ENCODE data around the gene ARRB2. TPM values are rescaled to one million over a fixed set of nuclear protein-coding genes. Genes with fewer than 3 reads are reported as not detected.
"Not testable (repeated sequence)": the region's sequence is repeated elsewhere in the genome, so short reads cannot be mapped to it uniquely, and the experiment has no call there.

Gene ARRB2
- total RNA-seq, 2 experiments from 2014 or later = 348 to 365 TPM

DNA sequence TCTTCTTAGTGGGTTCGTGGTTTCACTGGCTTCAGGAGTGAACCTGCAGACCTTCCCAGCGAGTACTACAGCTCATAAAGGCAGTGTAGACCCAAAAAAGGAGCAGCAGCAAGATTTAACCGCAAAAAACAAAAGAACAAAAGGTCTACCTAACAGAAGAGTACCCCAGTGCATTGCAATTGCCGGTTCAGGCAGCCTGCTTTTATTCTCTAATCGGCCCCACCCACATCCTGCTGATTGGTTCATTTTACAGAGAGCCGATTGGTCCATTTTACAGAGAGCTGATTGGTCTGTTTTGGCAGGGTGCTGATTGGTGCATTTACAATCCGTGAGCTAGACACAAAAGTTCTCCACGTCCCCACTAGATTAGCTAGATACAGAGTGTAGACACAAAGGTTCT, 2.0 kb upstream of the ARRB2 start:
- peak; percentile 86 for DNase-seq

DNA sequence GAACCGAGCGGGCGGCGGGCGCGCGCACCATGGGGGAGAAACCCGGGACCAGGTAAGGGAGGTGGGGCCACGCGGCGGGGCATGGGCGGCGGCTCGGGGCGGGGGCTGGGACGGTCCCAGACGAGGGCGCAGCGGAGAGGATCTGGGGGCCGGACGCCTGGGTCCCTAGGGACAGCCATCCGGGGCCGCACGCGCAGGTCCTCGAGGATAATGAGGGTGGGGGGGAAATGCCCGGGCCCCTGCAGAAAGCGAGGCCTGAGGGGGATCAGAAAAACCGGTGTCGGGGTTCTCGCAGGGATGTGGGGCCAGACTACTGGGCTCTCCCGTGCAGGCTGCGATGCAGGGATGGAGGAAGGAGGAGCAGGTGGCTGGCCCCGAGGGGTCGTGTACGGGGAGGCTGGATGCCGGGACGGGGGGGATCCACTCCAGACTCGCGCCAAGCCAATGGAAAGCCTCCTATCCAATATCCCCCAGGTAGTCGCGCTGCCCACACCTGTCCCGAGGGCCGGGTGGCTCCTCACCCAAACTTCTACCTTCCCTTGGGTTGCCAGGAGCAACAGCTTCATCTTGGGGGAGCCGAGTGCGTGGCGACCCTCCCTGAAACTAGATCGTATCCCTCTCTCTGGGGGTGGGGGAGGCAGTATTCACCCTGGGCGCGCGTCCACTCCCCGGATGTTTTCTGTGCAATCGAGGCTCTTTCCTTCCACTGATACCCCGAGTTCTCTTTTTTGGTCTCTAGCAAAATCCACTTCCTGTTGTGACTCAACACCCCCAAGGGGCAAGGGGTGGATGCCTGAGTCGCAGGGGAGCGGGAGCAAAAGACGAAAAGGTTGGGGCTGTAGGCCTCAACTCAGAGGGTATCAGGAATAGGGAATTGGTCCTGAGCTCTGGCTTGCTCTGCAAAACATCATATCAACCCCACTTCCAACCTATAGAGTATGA, 532 bp downstream of the ARRB2 start:
- Mint-ChIP-seq H3K27me3 (no peaks in the 10 kb centered on the region), H3K27ac (peak overlapping the region; percentile 97), H3K4me3 (peak overlapping the region; percentile 95), H3K9me3 (ENCODE audit: low read depth) (no peaks in the 10 kb centered on the region), H3K36me3 (peaks cover 34% of the 10 kb centered on the region), H3K4me1 (peaks cover 63% of the 10 kb centered on the region)
- peak; percentile 78 for DNase-seq
- CTCF ChIA-PET = interaction anchor here (0.8 to 4.0 kb wide), 26 partner anchors 10 to 229 kb away, joined by 3 to 39 read pairs (median 5); partner anchors contain the start of genes C17orf107, CHRNE, GLTPD2 and MED11
- ATAC-seq = peak; percentile 1

More for the DNA sequence above, 2.0 kb upstream of the ARRB2 start:
- Mint-ChIP-seq H3K9me3 (ENCODE audit: low read depth) (no peaks in the 10 kb centered on the region), H3K27me3 (no peaks in the 10 kb centered on the region), H3K36me3 (peaks cover 20% of the 10 kb centered on the region), H3K4me1 (peaks cover 63% of the 10 kb centered on the region), H3K4me3 (peak overlapping the region; percentile 57), H3K27ac (peak overlapping the region; percentile 80)
- CTCF ChIA-PET = interaction anchor here (0.7 to 4.0 kb wide), 8 partner anchors 12 to 195 kb away, joined by 3 to 39 read pairs (median 7); partner anchors contain the start of genes CHRNE, GLTPD2, MED11 and VMO1
- ATAC-seq = no peak

GRCh38 chr17:4711661-4712181, 1.3 kb downstream of the ARRB2 start:
- DNase-seq (no peak), ATAC-seq (no peak)
- Mint-ChIP-seq H3K27me3 (no peaks in the 10 kb centered on the region), H3K9me3 (ENCODE audit: low read depth) (no peaks in the 10 kb centered on the region), H3K4me3 (peak overlapping the region; percentile 95), H3K27ac (peak overlapping the region; percentile 97), H3K4me1 (peaks cover 60% of the 10 kb centered on the region), H3K36me3 (peaks cover 33% of the 10 kb centered on the region)
- CTCF ChIA-PET = interaction anchor here (1.1 to 3.1 kb wide), 6 partner anchors 18 to 192 kb away, joined by 3 to 16 read pairs (median 4); partner anchors contain the start of genes CHRNE, MED11 and ZMYND15

- no peak for ATAC-seq
- Mint-ChIP-seq H3K36me3 (peaks cover 41% of the 10 kb centered on the region), H3K4me3 (peak overlapping the region; percentile 95), H3K4me1 (peaks cover 66% of the 10 kb centered on the region), H3K9me3 (ENCODE audit: low read depth) (no peaks in the 10 kb centered on the region), H3K27ac (peak overlapping the region; percentile 97), H3K27me3 (no peaks in the 10 kb centered on the region)
- no peak for DNase-seq
- CTCF ChIA-PET = interaction anchor here (1.6 to 1.9 kb wide), 3 partner anchors 17 to 191 kb away, joined by 3 to 16 read pairs (median 5); partner anchors contain the start of genes CHRNE, MED11 and ZMYND15
Measured at GRCh38 chr17:4712526-4712925, 2.1 kb downstream of the ARRB2 start.

DNA sequence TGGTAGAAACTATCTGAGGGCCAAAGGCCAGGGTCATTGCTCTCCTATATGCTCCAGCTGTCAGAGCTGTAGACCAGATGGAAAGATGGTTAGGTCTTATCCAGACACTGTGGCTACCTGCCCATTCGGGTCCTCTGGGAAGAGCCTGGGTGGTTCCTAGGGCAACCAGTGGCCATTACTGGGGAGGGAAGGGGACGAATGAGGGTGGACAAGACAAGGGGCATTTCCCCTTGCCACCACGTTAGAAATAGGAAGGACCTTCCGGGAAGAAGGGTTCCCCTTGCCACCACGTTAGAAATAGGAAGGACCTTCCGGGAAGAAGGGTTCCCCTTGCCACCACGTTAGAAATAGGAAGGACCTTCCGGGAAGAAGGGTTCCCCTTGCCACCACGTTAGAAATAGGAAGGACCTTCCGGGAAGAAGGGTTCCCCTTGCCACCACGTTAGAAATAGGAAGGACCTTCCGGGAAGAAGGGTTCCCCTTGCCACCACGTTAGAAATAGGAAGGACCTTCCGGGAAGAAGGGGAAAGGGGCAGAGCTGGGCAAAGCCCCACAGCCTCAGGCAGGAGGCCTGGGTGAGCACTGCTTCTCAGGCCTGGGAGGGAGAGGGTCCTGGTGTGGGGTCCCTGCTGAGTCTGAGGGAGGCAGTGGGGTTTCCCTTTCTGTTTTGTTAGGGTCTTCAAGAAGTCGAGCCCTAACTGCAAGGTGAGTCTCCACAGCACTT, 4.1 kb downstream of the ARRB2 start:
- ATAC-seq; H3K9me3 Mint-ChIP-seq (ENCODE audit: low read depth); H3K27me3 Mint-ChIP-seq; DNase-seq: not testable (repeated sequence)
- CTCF ChIA-PET = interaction anchor here (0.7 to 2.7 kb wide), 8 partner anchors 10 to 75 kb away, joined by 3 to 24 read pairs (median 3); partner anchors contain the start of genes MED11, PELP1 and TM4SF5
- peaks cover 57% of the 10 kb centered on the region for H3K36me3 Mint-ChIP-seq
- H3K4me1 Mint-ChIP-seq = peaks cover 70% of the 10 kb centered on the region
- peak overlapping the region; percentile 82 for H3K4me3 Mint-ChIP-seq
- peak overlapping the region; percentile 94 for H3K27ac Mint-ChIP-seq

DNA sequence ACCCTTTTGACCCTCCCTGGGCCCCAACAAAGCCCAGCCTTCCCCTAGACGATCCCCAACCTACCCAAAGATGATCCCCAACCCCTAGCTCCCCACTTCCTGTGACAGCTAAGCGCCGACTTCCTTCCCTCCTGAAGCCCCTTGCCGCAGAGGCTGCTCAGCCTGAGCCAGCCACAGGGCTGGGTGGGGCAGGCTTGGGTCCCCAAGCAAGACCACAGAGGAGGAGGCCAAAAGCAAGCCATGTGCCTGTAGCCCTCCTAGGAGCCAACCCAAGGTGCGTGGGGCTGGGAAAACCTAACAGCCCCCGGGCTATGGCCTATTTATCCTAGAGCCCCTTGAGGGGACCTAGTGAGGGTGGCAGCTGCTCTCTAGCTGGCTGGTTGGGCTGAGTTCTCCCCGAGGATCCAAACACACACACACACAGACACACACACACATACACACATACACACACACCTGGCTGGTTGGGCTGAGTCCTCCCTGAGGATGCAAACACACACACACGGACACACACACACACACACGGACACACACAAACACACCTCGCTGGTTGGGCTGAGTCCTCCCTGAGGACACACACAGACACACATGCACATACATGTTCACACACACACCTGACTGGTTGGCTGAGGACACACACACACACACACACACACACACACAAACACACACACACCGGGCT, 4.8 kb downstream of the ARRB2 start:
- CTCF ChIA-PET = interaction anchor here (0.9 to 2.7 kb wide), 7 partner anchors 11 to 75 kb away, joined by 3 to 24 read pairs (median 3); partner anchors contain the start of genes MED11, PELP1 and TM4SF5
- Mint-ChIP-seq H3K27me3 (no peaks in the 10 kb centered on the region), H3K27ac (peak overlapping the region; percentile 94), H3K9me3 (ENCODE audit: low read depth) (no peaks in the 10 kb centered on the region), H3K36me3 (peaks cover 64% of the 10 kb centered on the region), H3K4me3 (peak overlapping the region; percentile 82), H3K4me1 (peaks cover 73% of the 10 kb centered on the region)
- DNase-seq = peak; percentile 88
- ATAC-seq = peak; percentile 9

DNA sequence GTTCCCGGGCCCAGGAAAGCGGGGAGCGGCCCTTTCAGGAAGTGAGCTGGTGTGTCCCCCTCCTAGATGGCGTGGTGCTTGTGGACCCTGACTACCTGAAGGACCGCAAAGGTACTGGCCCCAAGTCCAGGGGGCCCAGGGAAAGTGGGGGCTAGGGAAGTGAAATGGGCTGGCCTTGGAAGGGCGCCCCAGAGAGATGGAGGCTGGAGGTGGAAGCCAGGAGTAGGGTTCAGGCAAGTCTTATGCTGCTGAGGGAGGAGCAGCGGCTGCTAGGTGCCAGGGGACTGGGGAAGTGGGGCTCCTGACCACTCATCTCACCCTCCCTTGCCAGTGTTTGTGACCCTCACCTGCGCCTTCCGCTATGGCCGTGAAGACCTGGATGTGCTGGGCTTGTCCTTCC, 5.6 kb downstream of the ARRB2 start:
- no peak for DNase-seq
- Mint-ChIP-seq H3K36me3 (peaks cover 72% of the 10 kb centered on the region), H3K27ac (peak overlapping the region; percentile 94), H3K4me1 (peaks cover 81% of the 10 kb centered on the region), H3K9me3 (ENCODE audit: low read depth) (no peaks in the 10 kb centered on the region), H3K27me3 (no peaks in the 10 kb centered on the region), H3K4me3 (peak overlapping the region; percentile 82)
- CTCF ChIA-PET = interaction anchor here (1.0 to 2.7 kb wide), 3 partner anchors 13 to 74 kb away, joined by 3 to 24 read pairs (median 8); no protein-coding TSS in a partner anchor
- no peak for ATAC-seq

DNA sequence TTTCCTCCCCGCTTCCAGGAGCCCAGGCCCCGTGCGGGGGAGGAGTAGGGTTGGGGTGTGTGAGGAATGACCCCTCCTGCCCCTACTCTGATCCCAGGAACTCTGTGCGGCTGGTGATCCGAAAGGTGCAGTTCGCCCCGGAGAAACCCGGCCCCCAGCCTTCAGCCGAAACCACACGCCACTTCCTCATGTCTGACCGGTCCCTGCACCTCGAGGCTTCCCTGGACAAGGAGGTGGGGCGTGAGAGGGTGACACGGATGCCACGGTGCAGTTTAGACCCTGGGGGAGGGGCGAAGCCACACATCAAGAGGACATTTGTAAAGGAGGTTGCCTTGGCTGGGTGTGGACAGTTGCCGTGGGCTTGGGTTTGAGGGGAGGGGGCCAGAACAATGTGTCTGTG, 7.4 kb downstream of the ARRB2 start:
- DNase-seq = no peak
- no peaks in the 10 kb centered on the region for H3K27me3 Mint-ChIP-seq
- CTCF ChIA-PET = no interaction called here
- H3K4me1 Mint-ChIP-seq = peaks cover 80% of the 10 kb centered on the region
- H3K4me3 Mint-ChIP-seq = peak overlapping the region; percentile 11
- peaks cover 69% of the 10 kb centered on the region for H3K36me3 Mint-ChIP-seq
- ATAC-seq = no peak
- no peaks in the 10 kb centered on the region for H3K9me3 Mint-ChIP-seq (ENCODE audit: low read depth)
- peak overlapping the region; percentile 73 for H3K27ac Mint-ChIP-seq

DNA sequence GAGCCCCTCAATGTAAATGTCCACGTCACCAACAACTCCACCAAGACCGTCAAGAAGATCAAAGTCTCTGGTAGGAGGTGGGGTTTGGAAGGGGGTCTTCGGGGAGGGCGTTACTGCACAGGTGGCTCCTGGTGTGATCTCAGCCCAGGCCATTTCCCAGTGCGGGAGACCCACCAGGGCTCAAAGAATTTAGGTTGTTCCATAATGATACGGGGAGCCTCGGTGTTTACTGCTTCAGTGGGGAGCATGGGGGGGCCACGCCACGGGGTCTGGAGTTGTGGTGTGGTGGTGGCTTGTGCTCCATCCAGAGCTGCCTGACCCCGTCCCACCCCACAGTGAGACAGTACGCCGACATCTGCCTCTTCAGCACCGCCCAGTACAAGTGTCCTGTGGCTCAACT, 7.8 kb downstream of the ARRB2 start:
- Mint-ChIP-seq H3K9me3 (ENCODE audit: low read depth) (no peaks in the 10 kb centered on the region), H3K27ac (peak overlapping the region; percentile 32), H3K4me1 (peaks cover 77% of the 10 kb centered on the region), H3K36me3 (peaks cover 70% of the 10 kb centered on the region), H3K4me3 (no peak overlapping the region), H3K27me3 (no peaks in the 10 kb centered on the region)
- ATAC-seq (no peak), DNase-seq (no peak)
- CTCF ChIA-PET = no interaction called here

DNA sequence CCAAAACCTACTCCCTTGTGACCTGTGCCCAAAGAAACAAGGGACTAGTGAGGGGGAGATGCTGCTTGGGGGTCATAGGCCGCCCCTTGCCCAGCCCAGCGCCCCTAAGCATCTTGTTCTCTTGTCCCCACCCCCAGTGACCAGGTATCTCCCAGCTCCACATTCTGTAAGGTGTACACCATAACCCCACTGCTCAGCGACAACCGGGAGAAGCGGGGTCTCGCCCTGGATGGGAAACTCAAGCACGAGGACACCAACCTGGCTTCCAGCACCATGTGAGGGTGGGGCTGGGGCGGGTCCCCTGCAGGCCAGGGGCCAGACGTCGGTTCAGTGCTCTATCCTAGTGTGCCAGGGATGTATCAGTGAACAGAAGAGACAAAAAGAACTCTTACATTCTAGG, 8.7 kb downstream of the ARRB2 start:
- Mint-ChIP-seq H3K4me3 (no peak overlapping the region), H3K27me3 (no peaks in the 10 kb centered on the region), H3K4me1 (peaks cover 70% of the 10 kb centered on the region), H3K27ac (peak overlapping the region; percentile 29), H3K9me3 (ENCODE audit: low read depth) (no peaks in the 10 kb centered on the region), H3K36me3 (peaks cover 68% of the 10 kb centered on the region)
- CTCF ChIA-PET = no interaction called here
- DNase-seq (no peak), ATAC-seq (no peak)

- Mint-ChIP-seq H3K4me1 (peaks cover 69% of the 10 kb centered on the region), H3K36me3 (peaks cover 67% of the 10 kb centered on the region)
- CTCF ChIA-PET = no interaction called here
Measured at GRCh38 chr17:4719684-4720221, 9.3 kb downstream of the ARRB2 start.

DNA sequence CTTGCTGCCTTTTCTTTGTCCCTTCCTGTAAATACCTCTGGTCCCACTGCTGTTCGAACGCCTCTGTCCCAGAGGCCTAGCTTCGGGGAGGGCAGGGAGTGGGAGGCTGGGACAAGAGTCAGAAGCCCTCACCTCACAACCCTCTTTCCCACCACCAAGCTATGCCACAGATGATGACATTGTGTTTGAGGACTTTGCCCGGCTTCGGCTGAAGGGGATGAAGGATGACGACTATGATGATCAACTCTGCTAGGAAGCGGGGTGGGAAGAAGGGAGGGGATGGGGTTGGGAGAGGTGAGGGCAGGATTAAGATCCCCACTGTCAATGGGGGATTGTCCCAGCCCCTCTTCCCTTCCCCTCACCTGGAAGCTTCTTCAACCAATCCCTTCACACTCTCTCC, 10.4 kb downstream of the ARRB2 start:
- peak overlapping the region; percentile 47 for H3K27ac Mint-ChIP-seq

More at GRCh38 chr17:4719684-4720221, 9.3 kb downstream of the ARRB2 start:
- no peak overlapping the region for H3K4me3 Mint-ChIP-seq
- DNase-seq (no peak), ATAC-seq (no peak)
- H3K27ac Mint-ChIP-seq = peak overlapping the region; percentile 29
- H3K9me3 Mint-ChIP-seq (ENCODE audit: low read depth) = no peaks in the 10 kb centered on the region
- no peaks in the 10 kb centered on the region for H3K27me3 Mint-ChIP-seq

More for the DNA sequence above, 10.4 kb downstream of the ARRB2 start:
- no peaks in the 10 kb centered on the region for H3K27me3 Mint-ChIP-seq
- H3K4me1 Mint-ChIP-seq = peaks cover 63% of the 10 kb centered on the region
- DNase-seq (no peak), ATAC-seq (no peak)
- no peaks in the 10 kb centered on the region for H3K9me3 Mint-ChIP-seq (ENCODE audit: low read depth)
- H3K4me3 Mint-ChIP-seq = no peak overlapping the region
- CTCF ChIA-PET = interaction anchor here (2.1 kb wide), 1 partner anchor 10 kb away, joined by 5 read pairs; no protein-coding TSS in a partner anchor
- H3K36me3 Mint-ChIP-seq = peaks cover 61% of the 10 kb centered on the region

Measured in activated CD8-positive, alpha-beta memory T cell treated with anti-CD3 and anti-CD28 coated beads, Interleukin-2, amount 10 ng/mL, durations not matched to agents 7 days and 5 days (primary cell).